Neutrophil (primary cell): ENCODE results near the gene KRT33B.
"Not testable (repeated sequence)": the region's sequence is repeated elsewhere in the genome, so short reads cannot be mapped to it uniquely, and the experiment has no call there.

ENCODE experiments used
- H3K27ac ChIP-seq: fragments of 200-600 bp; sonication (generic); 2 replicates; pipeline ENCODE4 v1.5.1; 2016; ENCODE audit warnings: mild to moderate bottlenecking, moderate library complexity
- H3K27me3 ChIP-seq: fragments of 200-600 bp; sonication (generic); 2 replicates; pipeline ENCODE4 v1.6.0; 2016; ENCODE audit warnings: mild to moderate bottlenecking
- H3K36me3 ChIP-seq: fragments of 200-600 bp; sonication (generic); 2 replicates; pipeline ENCODE4 v1.5.1; 2017
- H3K4me1 ChIP-seq, 2 experiments: fragments of 200-600 bp in 1 of 2; sonication (generic) in 1 of 2; 1 replicate in 1 of 2; 2 replicates in 1 of 2; pipeline versions ENCODE4 v1.5.1 to v1.6.1; 2013 to 2016; ENCODE audit warnings: low read depth in 1 of 2, low read length in 1 of 2, mild to moderate bottlenecking in 1 of 2, moderate library complexity in 1 of 2; ENCODE audit not compliant: control insufficient read depth in 1 of 2, insufficient read depth in 1 of 2
- H3K4me3 ChIP-seq, 2 experiments: fragments of 200-600 bp in 1 of 2; sonication (generic) in 1 of 2; 1 replicate in 1 of 2; 2 replicates in 1 of 2; pipeline ENCODE4 v1.5.1; 2013 to 2016; ENCODE audit warnings: low read depth in 1 of 2, low read length in 1 of 2, mild to moderate bottlenecking in 1 of 2, moderate library complexity in 1 of 2
- H3K9me3 ChIP-seq: fragments of 200-600 bp; sonication (generic); 2 replicates; pipeline ENCODE4 v1.5.1; 2016
- CTCF ChIP-seq: fragments of 200-600 bp; sonication (generic); IDR thresholded peaks from 2 replicates; pipeline ENCODE4 v1.5.1; 2016; ENCODE audit warnings: antibody characterized with exemption

The KRT33B gene

GRCh38 chr17:41396996-41397660 lies 27.5 kb upstream of the KRT33B start, which contains the start of gene KRT31:
Gene KRT31 (minus strand): TSS chr17:41397608. CDS start chr17:41397539, 69 bp downstream.
- Histone ChIP-seq H3K27me3 (peaks cover 28% of the 10 kb centered on the region), H3K9me3 (no peaks in the 10 kb centered on the region), H3K27ac (no peak within 1 kb of the TSS), H3K4me3 (no peak within 1 kb of the TSS), H3K4me1 (no peaks in the 10 kb centered on the region), H3K36me3 (no peaks in the 10 kb centered on the region)
- no peak for TF ChIP-seq CTCF

GRCh38 chr17:41396340-41396739 lies 26.7 kb upstream of the KRT33B start:
- no peak for TF ChIP-seq CTCF
- H3K36me3 ChIP-seq = no peaks in the 10 kb centered on the region
- H3K4me1 ChIP-seq = no peaks in the 10 kb centered on the region
- H3K27me3 ChIP-seq = peaks cover 36% of the 10 kb centered on the region
- no peak overlapping the region for H3K27ac ChIP-seq
- H3K9me3 ChIP-seq = no peaks in the 10 kb centered on the region
- H3K4me3 ChIP-seq = no peak overlapping the region

GRCh38 chr17:41395611-41396010 lies 26.0 kb upstream of the KRT33B start:
- no peak for TF ChIP-seq CTCF
- Histone ChIP-seq H3K4me1 (no peaks in the 10 kb centered on the region), H3K27me3 (peaks cover 38% of the 10 kb centered on the region), H3K36me3 (no peaks in the 10 kb centered on the region), H3K4me3 (no peak overlapping the region), H3K9me3 (no peaks in the 10 kb centered on the region), H3K27ac (no peak overlapping the region)

- peaks cover 41% of the 10 kb centered on the region for H3K27me3 ChIP-seq
- H3K36me3 ChIP-seq, H3K4me1 ChIP-seq, H3K9me3 ChIP-seq, H3K27ac ChIP-seq, H3K4me3 ChIP-seq: not testable (repeated sequence)
Measured at GRCh38 chr17:41395044-41395443, 25.4 kb upstream of the KRT33B start.

GRCh38 chr17:41394254-41394996 lies 24.8 kb upstream of the KRT33B start:
- no peak for TF ChIP-seq CTCF
- Histone ChIP-seq H3K9me3 (no peaks in the 10 kb centered on the region), H3K4me3 (no peak overlapping the region), H3K4me1 (no peaks in the 10 kb centered on the region), H3K27ac (no peak overlapping the region), H3K27me3 (peaks cover 47% of the 10 kb centered on the region), H3K36me3 (no peaks in the 10 kb centered on the region)

GRCh38 chr17:41393826-41394225 lies 24.2 kb upstream of the KRT33B start:
- peaks cover 51% of the 10 kb centered on the region for H3K27me3 ChIP-seq
- TF ChIP-seq CTCF = no peak

More at GRCh38 chr17:41393826-41394225, 24.2 kb upstream of the KRT33B start:
- Histone ChIP-seq H3K4me3 (no peak overlapping the region), H3K9me3 (no peaks in the 10 kb centered on the region), H3K36me3 (no peaks in the 10 kb centered on the region), H3K4me1 (no peaks in the 10 kb centered on the region), H3K27ac (no peak overlapping the region)
